HG03442 (cell line): ENCODE results near the gene ENTPD2.

Experiments
- ATAC-seq: cut with Tn5 transposase; IDR thresholded peaks from one replicate; pipeline ENCODE4 v1.9.1; 2021; ENCODE audit warnings: mild to moderate bottlenecking, moderate library complexity; ENCODE audit not compliant: unreplicated experiment

The ENTPD2 gene

DNA sequence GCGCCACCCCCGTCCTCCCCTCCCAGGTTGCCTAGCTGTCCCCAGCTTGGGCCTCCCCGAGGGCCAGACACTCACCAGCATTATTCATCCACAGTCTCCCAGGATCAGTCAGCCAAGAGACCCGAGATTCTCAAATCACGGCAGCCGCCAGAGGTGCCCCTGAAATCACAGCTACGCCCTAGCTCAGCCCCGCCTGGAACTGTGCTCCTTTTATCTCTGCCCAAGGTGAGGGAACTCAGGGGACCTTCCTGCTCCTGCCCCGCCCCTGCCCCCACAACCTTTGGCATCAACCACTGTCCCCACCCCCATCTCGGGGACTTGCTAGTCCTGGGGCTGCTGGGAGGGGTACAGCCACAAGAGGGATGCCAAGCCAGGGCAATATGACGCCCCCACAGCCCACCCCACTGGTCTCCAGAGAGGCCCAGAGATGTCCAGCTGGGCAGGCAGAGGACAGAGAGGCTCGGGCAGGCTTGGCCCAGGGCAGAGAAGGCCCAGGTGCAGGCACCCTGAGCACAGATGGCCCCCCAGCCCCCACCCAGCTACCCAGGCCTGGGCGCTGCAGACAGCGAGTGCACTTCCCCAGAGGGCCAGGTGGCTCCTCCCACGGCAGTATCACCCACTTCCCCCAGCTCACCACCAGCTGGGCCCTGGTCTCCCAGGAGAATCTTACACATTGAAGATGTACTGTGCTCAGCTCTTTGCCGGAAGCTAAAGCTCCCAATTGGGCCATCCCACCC, 21.8 kb downstream of the ENTPD2 start, which contains the start of gene FUT7:
Gene FUT7 (minus strand): TSS at position 185 of the 737 bp plus-strand sequence. CDS start 97 bp downstream, at position 88.
- ATAC-seq: no peak

DNA sequence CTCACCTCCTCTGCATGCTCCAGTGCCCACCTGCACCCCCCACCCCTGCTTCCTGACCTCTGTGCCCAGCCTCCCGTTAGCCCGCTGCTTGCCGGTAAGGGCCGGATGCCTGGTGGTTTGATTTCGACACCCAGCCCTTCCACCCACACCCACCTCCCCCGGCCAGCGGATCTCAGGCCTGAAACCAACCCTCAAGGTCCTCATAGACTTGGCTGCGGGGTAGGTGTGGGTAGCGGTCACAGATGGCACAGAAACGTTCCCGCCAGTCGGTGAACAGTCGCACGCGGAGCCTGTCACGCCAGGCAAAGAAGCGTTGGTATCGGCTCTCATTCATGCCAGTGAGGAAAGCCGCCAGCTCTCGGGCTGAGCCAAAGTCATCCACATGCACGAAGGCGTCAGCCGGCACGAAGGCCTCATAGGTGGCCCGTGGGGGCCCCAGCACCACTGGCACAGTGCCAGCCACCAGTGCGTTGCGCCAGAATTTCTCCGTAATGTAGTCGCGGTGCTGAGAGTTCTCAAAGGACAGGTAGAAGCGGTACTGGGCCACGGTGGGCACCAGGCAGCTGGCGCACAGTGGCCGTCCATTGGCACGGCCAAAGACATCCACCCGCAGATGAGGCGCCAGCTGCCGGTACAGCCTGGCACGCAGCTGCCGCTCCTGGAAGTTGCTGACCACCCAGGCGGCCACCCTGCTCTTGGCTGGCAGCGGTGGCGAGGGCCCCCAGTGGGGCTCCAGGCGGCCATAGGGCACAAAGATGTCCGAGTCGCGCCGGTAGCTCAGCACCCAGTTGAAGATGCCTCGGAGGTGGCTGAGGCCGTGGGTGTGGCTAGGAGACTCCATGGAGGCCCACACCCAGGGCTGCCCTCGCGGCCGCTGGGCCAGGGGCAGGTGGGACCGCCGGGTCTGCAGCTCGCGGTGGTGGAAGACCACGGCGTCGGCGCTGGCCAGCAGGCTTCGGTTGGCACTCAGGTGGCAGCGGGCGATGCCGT, 23.0 kb downstream of the ENTPD2 start:
- no peak for ATAC-seq

DNA sequence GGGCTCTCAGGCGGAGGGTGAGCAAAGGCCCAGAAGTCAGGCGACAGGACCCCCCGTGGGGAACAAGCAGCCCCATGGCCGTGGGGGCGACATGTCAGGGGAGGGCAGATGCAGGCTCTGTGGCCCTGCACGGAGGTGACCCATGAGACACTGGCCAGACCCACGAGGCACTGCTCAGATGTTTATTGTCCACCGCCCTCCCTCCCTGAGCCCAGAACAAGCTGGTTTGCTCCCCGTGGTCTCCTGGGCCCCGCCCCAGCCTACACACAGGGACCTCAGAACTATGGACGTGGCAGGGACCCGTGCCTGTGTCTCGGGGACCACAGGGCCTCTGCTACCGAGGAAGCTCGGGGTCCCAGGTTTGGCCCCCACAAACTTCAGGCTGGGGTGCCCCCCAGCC, 23.9 kb downstream of the ENTPD2 start:
- ATAC-seq: no peak

DNA sequence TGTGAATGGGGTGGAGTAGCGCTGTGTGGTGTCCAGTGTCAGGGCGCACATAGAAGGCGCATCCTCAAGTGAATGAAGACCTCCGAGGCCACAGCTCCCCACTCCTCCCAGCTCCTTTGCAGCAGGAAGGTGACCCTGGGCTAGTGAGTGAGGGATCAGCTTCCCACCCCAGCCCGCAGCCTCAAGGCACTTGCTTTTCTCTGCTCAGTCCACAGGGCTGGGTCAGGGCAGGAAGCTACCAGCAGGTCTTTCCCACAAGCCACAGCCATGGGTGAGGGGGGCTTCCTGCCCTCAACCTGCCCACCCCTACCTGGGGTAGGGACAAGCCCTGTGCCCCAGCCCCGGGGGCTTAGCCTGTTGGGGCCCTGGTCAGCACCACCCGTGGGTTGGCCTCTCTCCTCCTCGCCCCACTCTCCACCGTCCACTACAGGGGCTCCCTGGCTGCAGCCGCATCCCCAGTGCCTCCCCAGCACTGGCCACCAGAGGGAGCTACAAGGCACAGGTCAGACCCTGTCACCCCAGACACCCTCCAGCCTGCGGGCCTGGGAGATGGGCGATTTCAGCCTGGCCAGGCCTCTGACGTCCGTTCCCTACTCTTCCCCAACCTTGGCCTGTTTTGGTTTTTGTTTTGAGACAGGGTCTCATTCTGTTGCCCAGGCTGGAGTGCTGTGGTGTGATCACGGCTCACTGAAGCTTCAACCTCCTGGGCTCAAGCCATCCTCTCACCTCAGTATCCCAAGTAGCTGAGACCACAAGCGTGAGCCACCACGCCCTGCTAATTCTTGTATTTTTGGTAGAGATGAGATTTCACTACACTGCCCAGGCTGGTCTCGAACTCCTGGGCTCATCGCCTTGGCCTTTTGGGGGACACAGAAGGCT, 24.6 kb downstream of the ENTPD2 start:
- ATAC-seq: no peak

- peak; percentile 41 for ATAC-seq
Observed at GRCh38 chr9:137028263-137029057, 25.4 kb downstream of the ENTPD2 start.

GRCh38 chr9:137027369-137028262, 26.2 kb downstream of the ENTPD2 start, which contains the start of gene ABCA2:
ABCA2 (minus strand) TSS chr9:137028237; CDS start chr9:137028140, 97 bp downstream.
- no peak for ATAC-seq

GRCh38 chr9:137026828-137027227, 27.0 kb downstream of the ENTPD2 start:
- no peak for ATAC-seq

GRCh38 chr9:137026384-137026783, 27.5 kb downstream of the ENTPD2 start:
- no peak for ATAC-seq

- ATAC-seq: no peak
Observed at GRCh38 chr9:137025517-137025966, 28.3 kb downstream of the ENTPD2 start.

DNA sequence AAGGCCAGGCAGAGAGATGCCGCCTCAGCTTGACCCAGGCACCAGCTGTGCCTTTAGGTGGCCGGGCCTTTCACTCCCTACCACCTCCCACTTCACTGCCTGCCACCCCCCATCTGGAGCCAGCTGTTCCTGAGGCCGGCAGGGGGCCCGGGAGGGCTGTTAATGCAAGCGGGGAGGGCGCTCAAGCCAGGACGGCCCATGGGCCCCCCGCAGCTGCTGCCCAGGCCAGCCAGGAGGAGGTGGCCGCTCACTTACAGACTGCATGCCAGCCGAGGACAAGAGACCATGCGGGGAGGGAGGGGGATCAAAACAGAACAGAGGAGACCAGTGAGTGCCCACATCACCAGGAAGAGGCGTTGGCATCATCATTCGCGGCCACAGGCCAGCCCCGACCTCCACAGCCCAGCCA, 30.3 kb downstream of the ENTPD2 start:
- ATAC-seq: no peak

DNA sequence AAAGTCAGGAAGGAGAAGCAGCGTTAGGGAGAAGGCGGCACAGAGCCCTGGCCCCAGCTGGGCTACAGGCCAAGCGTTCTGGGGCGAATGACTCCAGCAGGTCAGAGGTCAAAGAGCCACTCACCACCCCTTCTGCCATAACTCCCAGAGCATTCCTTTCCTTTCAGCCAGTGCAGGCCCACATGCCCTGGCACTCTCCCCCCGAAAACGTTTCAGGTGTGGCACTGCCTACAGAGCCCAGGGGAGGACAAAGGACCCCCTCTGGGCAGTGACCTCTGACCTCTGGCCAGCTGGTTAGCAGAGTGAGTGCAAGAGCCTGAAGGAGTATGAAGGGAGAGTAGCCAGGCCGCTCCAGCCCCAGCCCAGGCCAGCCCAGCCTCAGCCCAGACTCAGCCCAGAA, 30.7 kb downstream of the ENTPD2 start:
- no peak for ATAC-seq

- ATAC-seq: no peak
Observed at GRCh38 chr9:137022662-137023008, 31.2 kb downstream of the ENTPD2 start.

DNA sequence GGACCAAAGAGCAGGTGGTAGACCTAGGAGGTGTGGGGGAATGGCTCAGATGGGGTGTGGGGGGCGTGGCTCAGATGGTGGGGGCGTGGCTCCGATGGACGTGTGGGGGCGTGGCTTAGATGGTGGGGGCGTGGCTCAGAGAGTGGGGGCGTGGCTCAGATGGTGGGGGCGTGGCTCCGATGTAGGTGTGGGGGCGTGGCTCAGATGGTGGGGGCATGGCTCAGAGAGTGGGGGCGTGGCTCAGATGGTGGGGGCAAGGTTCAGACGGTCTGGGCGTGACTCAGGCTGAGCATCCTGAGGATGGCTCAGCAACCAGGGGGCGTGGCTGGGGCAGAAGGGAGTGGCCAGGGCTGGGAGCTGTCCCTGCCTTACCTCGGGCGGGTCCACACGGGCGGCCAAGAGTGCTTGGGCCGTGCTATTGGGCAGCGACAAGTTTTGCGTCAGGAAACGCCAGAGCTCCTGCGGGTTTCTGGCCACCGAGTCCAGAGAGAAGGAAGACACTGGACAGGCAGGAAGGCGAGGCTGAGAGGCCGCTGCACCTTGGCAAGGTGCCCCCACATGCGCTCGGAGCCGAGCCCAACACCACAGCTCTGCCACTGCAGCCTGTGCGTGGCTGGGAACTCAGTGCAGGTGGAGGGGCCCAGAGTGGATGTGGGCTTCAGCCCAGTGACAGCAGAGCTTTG, 31.7 kb downstream of the ENTPD2 start:
- ATAC-seq: no peak

- no peak for ATAC-seq
Observed at GRCh38 chr9:137021568-137021978, 32.3 kb downstream of the ENTPD2 start.

GRCh38 chr9:137020771-137021567, 32.9 kb downstream of the ENTPD2 start:
- no peak for ATAC-seq

GRCh38 chr9:137019891-137020683, 33.8 kb downstream of the ENTPD2 start:
- ATAC-seq: no peak
